GM10266 (cell line): ENCODE data around the gene CCL28.
"Not testable (repeated sequence)": the region's sequence is repeated elsewhere in the genome, so short reads cannot be mapped to it uniquely, and the experiment has no call there.

ENCODE experiments used
- DNase-seq: peaks from one replicate; pipeline ENCODE4 v3.0.0; 2012; ENCODE audit errors: extremely low spot score
- CTCF ChIP-seq: IDR thresholded peaks from 2 replicates; pipeline ENCODE4 v1.5.1; 2012; ENCODE audit warnings: mild to moderate bottlenecking, low read depth; ENCODE audit not compliant: control insufficient read depth, insufficient read depth; ENCODE audit errors: missing control alignments

CCL28 gene

GRCh38 chr5:43409809-43410271 is 2.4 kb downstream of the CCL28 start:
- TF ChIP-seq CTCF = no peak
- DNase-seq = no peak

- not testable (repeated sequence) for DNase-seq
Observed at GRCh38 chr5:43402524-43403066, 9.6 kb downstream of the CCL28 start.

- DNase-seq = peak; percentile 28
- no peak for TF ChIP-seq CTCF
Observed at GRCh38 chr5:43401827-43402226, 10.4 kb downstream of the CCL28 start.

GRCh38 chr5:43400082-43400481 is 12.1 kb downstream of the CCL28 start:
- TF ChIP-seq CTCF = no peak
- DNase-seq = no peak

- no peak for TF ChIP-seq CTCF
- peak; percentile 57 for DNase-seq
Observed at GRCh38 chr5:43396762-43397304, 15.4 kb downstream of the CCL28 start.

- DNase-seq = no peak
- no peak for TF ChIP-seq CTCF
Observed at GRCh38 chr5:43390471-43390870, 21.7 kb downstream of the CCL28 start.

- peak; percentile 72 for TF ChIP-seq CTCF
- DNase-seq = peak; percentile 71
Observed at GRCh38 chr5:43389679-43390329, 22.4 kb downstream of the CCL28 start.
